IPS DF 6.9 (cell line): ENCODE data around the gene GOLGA8M.
A peak's percentile ranks its signal among the peaks of the same experiment; 100 is the strongest.
"Not testable (repeated sequence)": the region's sequence is repeated elsewhere in the genome, so short reads cannot be mapped to it uniquely, and the experiment has no call there.

ENCODE experiments used
- DNase-seq: peaks from one replicate; pipeline ENCODE4 v3.0.0-alpha.2; 2013; ENCODE audit warnings: low read depth, low spot score
- H3K27ac ChIP-seq: one replicate; pipeline ENCODE4 v1.5.1; 2013; ENCODE audit warnings: low read length, control low read depth
- H3K27me3 ChIP-seq: 2 replicates; pipeline ENCODE4 v1.6.1; 2013; ENCODE audit warnings: mild to moderate bottlenecking, low read length; ENCODE audit not compliant: control insufficient read depth, insufficient read depth
- H3K36me3 ChIP-seq: 2 replicates; pipeline ENCODE4 v1.6.1; 2013; ENCODE audit warnings: low read length; ENCODE audit not compliant: control insufficient read depth, insufficient read depth
- H3K4me1 ChIP-seq: 2 replicates; pipeline ENCODE4 v1.6.1; 2013; ENCODE audit warnings: low read length; ENCODE audit not compliant: control insufficient read depth, insufficient read depth
- H3K4me3 ChIP-seq: 2 replicates; pipeline ENCODE4 v1.5.1; 2013; ENCODE audit warnings: mild to moderate bottlenecking, low read length
- H3K9me3 ChIP-seq: 2 replicates; pipeline ENCODE4 v1.6.1; 2013; ENCODE audit warnings: low read length, inconsistent platforms; ENCODE audit not compliant: control insufficient read depth, insufficient read depth
- WGBS: extraction: QIAGEN DNeasy Blood & Tissue Kit; methylation state at CpG from one replicate; pipeline ENCODE4 v1.1.7; 2013; ENCODE audit warnings: mixed read lengths, missing lambda C conversion rate; ENCODE audit not compliant: insufficient read length, insufficient coverage; 5-methylcytosine and 5-hydroxymethylcytosine counted together

The GOLGA8M gene, protein sequence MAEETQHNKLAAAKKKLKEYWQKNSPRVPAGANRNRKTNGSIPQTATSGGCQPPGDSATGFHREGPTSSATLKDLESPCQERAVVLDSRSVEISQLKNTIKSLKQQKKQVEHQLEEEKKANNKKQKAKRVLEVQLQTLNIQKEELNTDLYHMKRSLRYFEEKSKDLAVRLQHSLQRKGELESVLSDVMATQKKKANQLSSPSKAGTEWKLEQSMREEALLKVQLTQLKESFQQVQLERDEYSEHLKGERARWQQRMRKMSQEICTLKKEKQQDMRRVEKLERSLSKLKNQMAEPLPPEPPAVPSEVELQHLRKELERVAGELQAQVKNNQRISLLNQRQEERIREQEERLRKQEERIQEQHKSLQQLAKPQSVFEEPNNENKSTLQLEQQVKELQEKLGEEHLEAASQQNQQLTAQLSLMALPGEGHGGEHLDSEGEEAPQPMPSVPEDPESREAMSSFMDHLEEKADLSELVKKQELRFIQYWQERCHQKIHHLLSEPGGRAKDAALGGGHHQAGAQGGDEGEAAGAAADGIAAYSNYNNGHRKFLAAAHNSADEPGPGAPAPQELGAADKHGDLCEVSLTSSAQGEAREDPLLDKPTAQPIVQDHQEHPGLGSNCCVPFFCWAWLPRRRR

DNA sequence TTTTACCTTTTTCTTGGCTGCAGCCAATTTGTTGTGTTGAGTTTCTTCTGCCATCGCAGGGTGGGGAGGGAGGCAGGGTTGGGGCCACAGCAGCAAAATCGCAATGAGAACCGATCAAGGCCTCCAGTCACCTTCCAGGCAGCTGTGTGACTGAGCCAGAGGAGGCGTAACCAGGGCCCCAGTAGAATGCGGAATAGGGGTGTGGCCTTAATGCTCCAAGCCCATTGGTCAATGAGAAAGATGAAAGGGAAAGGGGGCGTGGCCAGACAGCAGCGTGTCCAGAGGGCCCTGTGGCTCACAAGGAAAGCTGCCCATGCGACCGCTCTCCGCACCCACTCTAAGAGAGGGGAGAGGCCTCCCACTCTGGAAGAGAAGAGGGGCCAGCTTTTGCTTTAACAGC is at the start of gene GOLGA8M:
Gene GOLGA8M (minus strand): TSS at position 152 of the 400 bp plus-strand sequence. CDS start 98 bp downstream, at position 54.
- H3K4me1 ChIP-seq, H3K4me3 ChIP-seq, H3K27me3 ChIP-seq, H3K36me3 ChIP-seq, H3K27ac ChIP-seq, H3K9me3 ChIP-seq, DNase-seq: not testable (repeated sequence)
- WGBS, result no CpG with 5 or more reads among the region's 10 CpGs

DNA sequence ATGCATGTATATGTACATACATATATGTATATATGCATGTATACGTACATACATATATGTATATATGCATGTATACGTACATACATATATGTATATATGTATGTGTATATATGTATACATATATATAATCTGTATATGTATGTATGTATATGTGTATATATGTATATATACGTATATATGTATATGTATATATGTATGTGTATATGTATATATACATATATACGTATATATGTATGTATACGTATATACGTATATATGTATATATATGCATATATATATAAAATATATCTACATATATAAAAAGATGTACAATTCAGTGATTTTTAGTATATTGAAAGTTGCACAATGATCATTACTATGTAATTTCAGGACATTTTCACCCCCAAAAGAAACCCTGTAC is 30.7 kb upstream of the GOLGA8M start:
- WGBS, result 100% methylated on average over 4 of the region's 6 CpGs
- not testable (repeated sequence) for H3K4me1 ChIP-seq, DNase-seq

DNA sequence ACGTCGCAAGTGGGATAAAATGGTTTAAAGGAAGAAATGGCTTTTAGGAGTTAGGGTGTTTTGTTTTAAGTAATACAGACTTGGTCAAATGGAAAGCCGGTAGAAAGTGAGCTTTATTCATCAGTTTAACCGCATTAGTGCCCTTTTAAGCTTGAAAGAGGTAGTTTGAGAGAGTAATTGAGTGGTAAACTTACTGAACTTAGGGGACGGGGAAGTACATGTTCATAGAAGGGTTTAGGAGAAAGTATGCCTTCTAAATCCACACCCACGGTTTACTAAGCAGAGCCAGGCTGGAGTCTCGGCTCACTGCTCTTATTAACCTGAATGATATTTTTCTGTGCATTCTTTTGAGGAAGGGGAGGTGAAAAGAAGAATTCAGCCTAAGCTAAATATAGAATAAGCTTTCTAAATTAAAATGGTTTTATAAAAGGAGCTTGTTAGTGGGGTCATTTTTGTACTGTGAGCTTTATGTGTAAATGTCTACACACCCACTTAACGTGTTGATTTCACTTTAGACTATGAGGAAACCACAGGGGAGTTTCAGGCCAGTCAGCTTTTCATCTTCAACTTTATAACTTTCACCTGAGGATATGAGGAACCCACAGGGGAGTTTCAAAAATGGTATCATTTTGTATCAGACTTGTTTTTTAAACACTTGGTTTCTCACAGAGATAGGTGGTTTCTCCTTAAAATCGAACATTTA is 26.5 kb upstream of the GOLGA8M start:
- no CpG with 5 or more reads among the region's 9 CpGs for WGBS
- not testable (repeated sequence) for H3K4me1 ChIP-seq, H3K27me3 ChIP-seq, H3K27ac ChIP-seq, H3K4me3 ChIP-seq, DNase-seq, H3K36me3 ChIP-seq, H3K9me3 ChIP-seq

More for the DNA sequence above, 30.7 kb upstream of the GOLGA8M start:
- H3K27ac ChIP-seq, H3K9me3 ChIP-seq, H3K36me3 ChIP-seq, H3K27me3 ChIP-seq, H3K4me3 ChIP-seq: not testable (repeated sequence)

DNA sequence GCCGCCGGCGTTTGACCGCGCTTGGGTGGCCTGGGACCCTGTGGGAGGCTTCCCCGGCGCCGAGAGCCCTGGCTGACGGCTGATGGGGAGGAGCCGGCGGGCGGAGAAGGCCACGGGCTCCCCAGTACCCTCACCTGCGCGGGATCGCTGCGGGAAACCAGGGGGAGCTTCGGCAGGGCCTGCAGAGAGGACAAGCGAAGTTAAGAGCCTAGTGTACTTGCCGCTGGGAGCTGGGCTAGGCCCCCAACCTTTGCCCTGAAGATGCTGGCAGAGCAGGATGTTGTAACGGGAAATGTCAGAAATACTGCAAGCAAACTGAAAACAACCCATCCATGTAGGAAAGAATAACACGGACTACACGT is 26.0 kb upstream of the GOLGA8M start:
- H3K4me1 ChIP-seq, H3K9me3 ChIP-seq, H3K4me3 ChIP-seq, H3K27me3 ChIP-seq, H3K36me3 ChIP-seq, H3K27ac ChIP-seq, DNase-seq: not testable (repeated sequence)
- WGBS, result no CpG with 5 or more reads among the region's 23 CpGs

DNA sequence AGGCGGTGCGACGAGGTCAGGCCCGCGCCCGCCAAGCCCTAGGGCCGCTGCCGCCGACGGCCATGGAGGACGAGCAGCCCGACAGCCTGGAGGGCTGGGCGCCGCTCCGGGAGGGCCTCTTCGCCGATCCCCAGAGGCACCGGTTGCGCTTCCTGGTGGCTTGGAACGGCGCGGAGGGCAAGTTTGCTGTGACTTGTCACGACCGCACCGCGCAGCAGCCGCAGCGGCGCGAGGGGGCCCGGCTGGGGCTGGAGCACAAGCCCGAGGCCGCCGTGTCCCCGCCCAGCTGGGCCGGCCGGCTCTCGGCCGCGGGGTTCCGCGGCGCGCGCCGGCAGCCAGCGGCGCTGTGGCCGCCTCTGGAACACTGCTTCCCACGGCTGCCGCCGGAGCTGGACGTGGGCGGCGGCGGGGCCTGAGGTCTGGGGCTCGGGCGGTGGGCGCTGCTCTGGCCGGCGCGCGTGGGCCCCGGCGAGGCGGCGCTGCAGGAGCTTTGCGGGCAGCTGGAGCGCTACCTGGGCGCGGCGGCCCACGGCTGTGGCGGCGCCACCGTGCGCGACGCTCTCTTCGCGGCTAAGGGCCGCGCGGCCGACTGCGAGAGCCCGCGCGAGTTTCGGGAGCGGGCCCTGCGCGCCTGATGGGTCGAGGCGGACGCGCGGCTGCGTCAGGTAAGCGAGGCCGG is 25.4 kb upstream of the GOLGA8M start:
- H3K4me3 ChIP-seq, result peak overlapping the region; percentile 61; the same call in 1 of the 2 replicates
- H3K36me3 ChIP-seq, H3K9me3 ChIP-seq, H3K27ac ChIP-seq, H3K27me3 ChIP-seq, DNase-seq, H3K4me1 ChIP-seq: not testable (repeated sequence)
- no CpG with 5 or more reads among the region's 101 CpGs for WGBS

DNA sequence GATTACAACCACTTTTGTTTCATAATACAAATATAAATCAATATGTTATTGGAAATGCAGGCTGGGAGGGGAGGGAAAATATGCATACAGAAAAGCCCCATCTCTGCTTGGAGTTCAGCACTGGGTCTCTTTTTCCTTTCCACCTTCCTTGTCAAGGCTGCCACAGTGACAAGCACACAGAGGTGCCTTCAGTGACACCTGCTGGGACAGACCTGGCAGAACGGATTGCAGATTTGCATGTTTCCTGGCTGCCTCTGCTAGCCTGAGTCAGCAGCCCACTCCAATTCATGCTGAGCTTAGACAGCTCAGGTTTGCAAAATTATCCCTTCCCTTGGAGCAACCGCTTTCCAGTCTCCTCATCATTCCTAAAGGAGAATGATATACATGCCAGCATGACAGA is 15.8 kb upstream of the GOLGA8M start:
- not testable (repeated sequence) for H3K27me3 ChIP-seq, H3K36me3 ChIP-seq, H3K4me1 ChIP-seq, DNase-seq, H3K4me3 ChIP-seq, H3K27ac ChIP-seq, H3K9me3 ChIP-seq
- no CpG with 5 or more reads among the region's 2 CpGs for WGBS

DNA sequence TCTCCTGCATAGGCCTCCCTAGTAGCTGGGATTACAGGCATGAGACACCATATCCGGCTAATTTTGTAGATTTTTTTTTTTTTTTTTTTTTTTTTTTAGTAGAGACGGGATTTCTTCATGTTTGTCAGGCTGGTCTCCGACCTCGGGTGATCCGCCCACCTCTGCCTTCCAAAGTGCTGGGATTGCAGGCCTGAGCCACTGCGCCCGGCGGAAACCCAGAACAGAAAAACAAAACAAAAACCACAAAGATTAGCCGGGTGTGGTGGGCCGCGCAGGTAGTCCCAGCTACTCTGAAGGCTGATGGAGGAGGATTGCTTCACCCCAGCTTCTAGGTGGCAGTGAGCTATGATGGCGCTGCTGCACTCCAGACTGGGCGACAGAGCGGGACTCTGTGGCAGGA is 14.8 kb upstream of the GOLGA8M start:
- not testable (repeated sequence) for H3K4me1 ChIP-seq, H3K27ac ChIP-seq, DNase-seq, H3K36me3 ChIP-seq, H3K9me3 ChIP-seq, H3K27me3 ChIP-seq, H3K4me3 ChIP-seq
- no CpG with 5 or more reads among the region's 14 CpGs for WGBS

DNA sequence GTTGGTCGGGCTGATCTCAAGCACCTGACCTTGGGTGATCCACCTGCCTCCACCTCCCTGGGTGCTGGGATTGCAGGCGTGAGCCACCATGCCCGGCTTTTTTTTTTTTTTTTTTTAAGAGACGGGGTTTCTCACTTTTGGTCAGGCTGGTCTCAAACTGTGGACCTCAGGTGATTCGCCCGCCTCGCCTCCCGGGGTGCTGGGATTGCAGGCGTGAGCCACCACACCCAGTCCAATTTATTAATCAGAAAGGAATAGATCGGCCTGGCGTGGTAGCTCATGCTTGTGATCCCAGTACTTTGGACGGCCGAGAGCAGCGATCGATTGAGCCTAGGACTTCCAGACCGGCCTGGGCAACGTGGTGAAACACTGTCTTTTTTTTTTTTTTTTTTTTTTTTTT is 13.9 kb upstream of the GOLGA8M start:
- Histone ChIP-seq H3K9me3 (no peaks in the 10 kb centered on the region), H3K4me1 (no peaks in the 10 kb centered on the region), H3K4me3 (no peak overlapping the region), H3K36me3 (no peaks in the 10 kb centered on the region), H3K27ac (no peak overlapping the region), H3K27me3 (no peaks in the 10 kb centered on the region)
- no peak for DNase-seq
- WGBS, result no CpG with 5 or more reads among the region's 17 CpGs

DNA sequence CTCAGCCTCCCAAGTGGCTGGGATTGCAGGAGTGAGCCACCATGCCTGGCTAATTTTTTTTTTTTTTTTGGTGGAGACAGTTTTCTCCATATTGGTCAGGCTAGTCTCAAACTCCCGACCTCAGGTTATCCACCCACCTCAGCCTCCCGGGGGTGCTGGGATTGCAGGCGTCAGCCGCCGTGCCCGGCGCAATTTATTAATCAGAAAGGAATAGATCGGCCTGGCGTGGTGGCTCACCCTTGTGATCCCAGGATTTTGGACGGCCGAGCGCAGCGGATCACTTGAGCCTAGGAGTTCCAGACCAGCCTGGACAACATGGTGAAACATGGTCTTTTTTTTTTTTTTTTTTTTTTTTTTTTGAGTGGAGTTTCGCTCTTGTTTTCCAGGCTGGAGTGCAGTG is 13.3 kb upstream of the GOLGA8M start:
- Histone ChIP-seq H3K36me3 (no peaks in the 10 kb centered on the region), H3K4me1 (no peaks in the 10 kb centered on the region), H3K27me3 (no peaks in the 10 kb centered on the region), H3K4me3 (no peak overlapping the region), H3K9me3 (no peaks in the 10 kb centered on the region), H3K27ac (no peak overlapping the region)
- WGBS, result no CpG with 5 or more reads among the region's 14 CpGs
- no peak for DNase-seq

DNA sequence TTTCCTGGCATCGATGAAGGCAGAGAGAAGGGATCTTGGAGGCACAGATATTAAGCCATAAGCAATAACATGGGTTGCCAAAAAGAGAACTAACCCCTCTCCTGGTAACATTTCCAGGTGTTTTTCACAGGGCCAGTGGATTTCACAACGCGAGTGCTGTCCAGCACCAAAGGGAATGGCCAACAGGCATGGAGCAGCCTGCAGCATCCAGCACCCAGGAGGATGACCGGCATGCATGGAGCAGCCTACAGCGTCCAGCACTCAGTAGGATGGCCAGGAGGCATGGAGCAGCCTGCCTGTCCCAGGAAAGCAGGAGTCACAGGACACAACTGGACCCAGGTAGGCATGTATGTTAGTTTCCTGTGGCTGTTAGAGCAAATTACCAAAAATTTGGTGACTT is 11.8 kb upstream of the GOLGA8M start:
- not testable (repeated sequence) for H3K27ac ChIP-seq, H3K4me3 ChIP-seq, H3K36me3 ChIP-seq, H3K9me3 ChIP-seq, DNase-seq, H3K27me3 ChIP-seq, H3K4me1 ChIP-seq
- no CpG with 5 or more reads among the region's 5 CpGs for WGBS
